SK-MEL-5 (cell line): ENCODE measurements around the gene SFTPA1. TPM values are rescaled to one million over a fixed set of nuclear protein-coding genes. Genes with fewer than 3 reads are reported as not detected.
"Not testable (repeated sequence)": the region's sequence is repeated elsewhere in the genome, so short reads cannot be mapped to it uniquely, and the experiment has no call there.

Experiments
- DNase-seq: peaks from one replicate; pipeline ENCODE4 v3.0.0-alpha.2; 2016; ENCODE audit warnings: low read depth, low spot score
- in situ Hi-C: cut with HindIII; loops from 2 replicates; pipeline ENCODE4 v1.10.0; 2016; ENCODE audit warnings: low sequenced_read_pairs, high pct_unique_total_duplicates, low pct_unique_long_range_greater_than_20kb
- polyA plus RNA-seq, 2 experiments: library from polyadenylated mRNA; depleted of rRNA; stranded (reverse); fragments of >200 nt; gene quantifications; 2 replicates each; pipeline ENCODE4 v1.2.3, GENCODE V29; 2015
- total RNA-seq: library from RNA; depleted of rRNA; stranded (reverse); fragments of >200 nt; shearing (Covaris generic); gene quantifications from 2 replicates; pipeline ENCODE4 v1.2.3, GENCODE V29; 2014; rRNA removed

SFTPA1 gene
- total RNA-seq, result not detected in 2 replicates
- polyA plus RNA-seq (2015; cell fraction: cytosol; rRNA removed), result not detected in 2 replicates
- not detected in 2 replicates for polyA plus RNA-seq (2015; cell fraction: nucleus; rRNA removed)

DNA sequence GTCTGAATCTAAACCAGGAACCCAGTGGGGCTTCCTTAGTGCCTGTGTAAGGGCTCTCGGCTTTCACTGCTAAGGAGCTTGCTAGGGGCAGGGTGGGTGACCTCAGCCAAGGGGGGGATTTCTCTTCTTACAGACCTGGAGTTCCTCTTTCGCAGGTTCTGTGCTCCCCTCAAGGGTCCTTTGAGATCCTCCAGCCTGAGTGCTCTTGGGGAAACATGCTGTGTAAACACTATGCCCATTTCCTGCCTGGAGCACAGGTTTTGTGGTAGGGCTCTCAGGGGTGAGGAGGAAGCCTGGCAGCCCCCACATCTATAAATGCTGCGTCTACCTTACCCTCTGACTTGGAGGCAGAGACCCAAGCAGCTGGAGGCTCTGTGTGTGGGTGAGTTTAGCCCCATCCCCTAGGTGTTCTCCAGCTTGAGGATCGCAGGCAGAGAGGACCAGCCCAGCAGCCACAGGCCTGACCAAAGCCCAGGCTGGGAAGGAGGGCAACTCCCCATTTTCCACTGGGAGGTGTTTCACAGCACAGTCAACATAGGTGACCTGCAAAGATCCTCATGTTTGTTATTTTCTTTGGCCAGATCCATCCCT is at the start of gene SFTPA1:
Gene SFTPA1, plus strand, starts transcription at position 339 of the 591 bp plus-strand sequence. CDS start 887 bp downstream, outside the sequence.
- in situ Hi-C loops, result no loop called here
- no peak for DNase-seq

DNA sequence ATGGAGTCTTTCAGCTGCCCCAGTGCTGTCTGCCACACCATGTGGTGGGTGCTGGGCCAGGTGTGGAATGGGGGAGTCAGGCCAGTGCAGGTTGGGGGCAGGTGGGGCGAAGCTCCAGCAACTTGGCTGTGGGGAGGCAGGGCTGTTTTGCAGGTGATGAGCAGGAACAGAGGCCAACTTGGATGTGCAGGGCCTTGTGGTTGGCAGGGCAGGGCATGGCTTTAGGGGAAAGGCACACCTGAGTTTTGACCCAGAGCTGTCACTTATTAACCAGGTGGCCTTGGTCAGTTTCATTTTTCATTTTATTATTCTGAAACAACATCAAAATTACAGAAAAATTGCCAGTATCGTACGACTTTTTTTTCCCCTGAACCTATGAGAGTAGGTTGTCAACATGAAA is 49.5 kb upstream of the SFTPA1 start:
- DNase-seq, result no peak
- in situ Hi-C loops, result no loop called here

DNA sequence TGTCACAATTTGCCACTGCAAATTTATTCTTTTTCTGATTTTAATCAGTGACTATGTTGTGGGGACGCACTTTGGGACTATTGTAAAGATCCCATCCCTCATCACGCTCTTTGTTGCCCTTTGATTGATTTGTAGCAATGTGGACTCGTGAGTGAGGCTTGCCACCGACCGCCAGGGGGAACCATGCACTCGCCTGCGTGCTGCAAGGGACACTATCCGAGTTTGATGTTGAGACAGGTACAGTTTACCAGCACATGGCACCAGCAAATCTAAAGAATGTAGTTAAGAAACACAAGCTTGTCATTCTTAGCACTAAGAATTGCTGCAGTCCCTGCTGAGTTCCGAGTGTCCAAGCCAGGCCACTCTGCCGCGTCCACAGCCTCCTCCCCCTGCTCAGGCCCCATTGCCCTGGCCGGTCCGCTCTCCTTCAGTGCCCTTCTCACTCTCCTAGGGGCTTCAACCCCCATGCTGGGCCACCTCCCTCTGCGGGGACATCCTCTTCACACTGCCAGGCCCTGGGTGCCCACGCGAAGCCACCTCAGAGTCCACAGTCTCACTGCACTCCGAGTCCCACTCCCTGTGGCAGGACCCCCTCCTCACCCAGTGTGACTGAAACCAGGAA is 48.5 kb upstream of the SFTPA1 start:
- DNase-seq, result peak; percentile 69
- in situ Hi-C loops, result no loop called here

DNA sequence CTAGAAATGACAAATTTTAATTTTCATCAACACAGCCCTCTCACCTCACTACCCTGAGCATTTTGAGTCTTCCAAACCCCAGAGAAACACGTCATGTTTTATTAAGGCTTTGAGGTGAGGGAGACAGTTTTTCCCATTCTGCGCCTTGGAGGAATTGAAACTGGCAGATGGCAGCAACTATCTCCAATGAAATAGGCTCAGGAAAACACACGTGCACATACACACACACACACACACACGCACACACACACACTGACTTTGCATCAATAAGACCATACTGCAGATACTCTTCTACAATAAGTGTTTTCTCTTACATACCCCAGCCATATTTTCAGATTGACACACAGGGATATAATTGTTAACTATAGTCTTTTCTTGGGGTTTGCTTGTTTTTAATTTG is 47.3 kb upstream of the SFTPA1 start:
- DNase-seq, result no peak
- in situ Hi-C loops, result no loop called here

DNA sequence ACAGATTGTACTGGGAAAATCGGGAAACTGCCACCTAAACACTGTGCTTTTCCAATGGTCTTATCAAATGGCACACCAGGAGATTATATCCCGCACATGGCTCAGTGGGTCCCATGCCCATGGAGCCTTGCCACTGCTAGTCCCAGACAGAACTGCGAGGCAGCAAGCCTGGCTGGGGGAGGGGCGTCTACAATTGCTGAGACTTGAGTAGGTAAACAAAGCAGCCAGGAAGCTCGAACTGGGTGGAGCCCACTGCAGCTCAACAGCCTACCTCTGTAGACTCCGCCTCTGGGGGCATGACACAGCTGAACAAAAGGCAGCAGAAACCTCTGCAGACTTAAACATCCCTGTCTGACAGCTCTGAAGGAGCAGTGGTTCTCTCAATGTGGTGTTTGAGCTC is 40.1 kb upstream of the SFTPA1 start:
- DNase-seq, in situ Hi-C loops: not testable (repeated sequence)

DNA sequence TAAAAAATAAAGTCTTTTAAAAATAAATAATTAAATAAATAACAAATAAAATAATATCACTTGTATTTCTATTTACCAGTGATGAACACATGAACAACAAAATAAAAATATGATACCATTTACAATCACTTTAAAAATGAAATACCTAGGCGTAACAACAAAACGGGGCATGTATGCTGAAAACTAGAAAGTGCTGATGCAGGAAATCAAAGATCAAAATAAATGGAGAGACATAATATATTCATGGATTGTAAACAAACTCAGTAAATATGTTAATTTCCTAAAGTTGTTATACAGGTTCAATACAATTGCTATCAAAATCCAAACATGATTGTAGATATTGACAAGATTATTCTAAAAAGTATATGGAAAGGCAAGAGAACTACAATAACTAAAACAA is 31.4 kb upstream of the SFTPA1 start:
- in situ Hi-C loops, result no loop called here
- no peak for DNase-seq

DNA sequence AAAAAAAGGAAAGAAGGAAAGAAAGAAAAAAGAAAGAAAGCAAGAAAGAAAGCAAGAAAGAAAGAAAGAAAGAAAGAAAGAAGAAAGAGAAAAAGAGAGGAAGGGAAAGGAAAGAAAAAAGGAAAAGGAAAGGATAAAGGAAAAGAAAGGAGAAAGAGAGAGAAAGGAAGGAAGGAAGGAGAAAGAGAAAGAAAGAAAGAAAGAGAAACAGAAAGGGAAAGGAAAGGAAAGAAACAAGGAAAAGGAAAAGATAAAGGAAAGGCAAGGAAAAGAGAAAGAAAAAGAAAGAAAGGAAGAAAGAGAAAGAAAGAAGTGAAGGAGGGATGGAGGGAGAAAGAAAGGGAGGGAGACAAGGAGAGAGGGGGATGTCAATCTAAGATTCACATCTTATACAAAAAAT is 29.7 kb upstream of the SFTPA1 start:
- DNase-seq, result no peak
- in situ Hi-C loops, result no loop called here

DNA sequence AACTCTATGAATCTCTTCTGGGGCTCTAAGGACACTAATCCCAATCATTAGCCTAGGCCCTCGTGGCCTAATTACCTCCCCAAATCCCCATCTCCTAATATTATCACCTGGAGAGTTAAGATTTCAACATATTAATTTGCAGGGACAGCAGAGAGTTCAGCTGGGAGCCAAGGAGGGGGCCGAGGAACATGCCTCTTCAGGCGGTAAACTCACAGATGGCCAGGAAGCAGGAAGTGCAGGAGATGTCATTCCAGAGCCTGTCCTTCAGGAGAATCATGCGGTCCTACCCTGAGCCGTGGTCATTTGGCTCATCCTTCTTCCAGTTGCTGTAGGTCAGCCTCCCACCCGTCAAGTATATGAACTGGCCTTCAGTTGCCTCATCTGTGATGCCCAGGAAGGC is 28.6 kb upstream of the SFTPA1 start:
- in situ Hi-C loops, result no loop called here
- DNase-seq, result no peak

DNA sequence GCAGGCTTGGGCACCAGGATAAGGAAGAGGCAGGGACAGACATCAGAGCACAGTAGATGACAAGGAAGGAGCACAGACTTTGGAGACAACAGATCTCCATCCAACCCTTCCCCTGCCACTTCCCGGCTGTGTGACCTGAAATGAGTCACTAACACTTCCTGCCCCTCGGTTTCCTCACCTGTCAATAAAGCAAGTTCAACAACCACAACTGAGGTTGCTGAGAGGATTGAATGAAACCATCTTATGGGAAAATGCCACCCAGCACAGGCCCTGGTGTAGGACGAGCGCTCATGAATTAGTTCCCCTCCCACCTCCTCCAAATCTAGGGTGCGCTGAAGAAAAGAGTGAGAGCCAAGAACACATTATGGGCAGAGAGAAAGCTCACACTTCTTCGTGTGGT is 27.8 kb upstream of the SFTPA1 start:
- DNase-seq, in situ Hi-C loops: not testable (repeated sequence)

DNA sequence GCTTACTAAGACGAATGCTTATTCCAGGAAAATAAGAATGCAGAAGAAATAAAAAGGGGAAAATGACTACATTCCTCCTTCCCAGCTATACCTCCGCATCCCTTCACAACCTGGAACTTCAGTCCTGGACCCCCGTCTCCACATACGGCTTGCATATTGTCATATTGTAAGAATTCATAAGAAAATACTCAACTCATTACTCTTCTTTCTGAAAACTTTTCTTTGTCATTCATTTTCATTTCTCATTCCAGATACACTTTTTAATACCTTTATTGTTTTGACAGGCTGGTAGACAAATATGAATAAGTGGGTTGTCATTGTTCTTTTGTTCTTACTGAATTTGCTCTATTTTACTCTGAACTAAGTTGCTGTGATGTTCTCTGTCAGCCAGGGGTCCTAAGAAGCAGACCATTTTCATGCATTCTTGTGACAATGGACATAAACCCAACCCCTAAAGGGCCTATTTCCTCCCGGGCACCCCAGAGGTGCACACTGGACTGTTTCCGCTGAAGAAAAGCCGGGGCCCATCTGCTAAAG is 27.2 kb upstream of the SFTPA1 start:
- DNase-seq, result no peak
- in situ Hi-C loops, result no loop called here

DNA sequence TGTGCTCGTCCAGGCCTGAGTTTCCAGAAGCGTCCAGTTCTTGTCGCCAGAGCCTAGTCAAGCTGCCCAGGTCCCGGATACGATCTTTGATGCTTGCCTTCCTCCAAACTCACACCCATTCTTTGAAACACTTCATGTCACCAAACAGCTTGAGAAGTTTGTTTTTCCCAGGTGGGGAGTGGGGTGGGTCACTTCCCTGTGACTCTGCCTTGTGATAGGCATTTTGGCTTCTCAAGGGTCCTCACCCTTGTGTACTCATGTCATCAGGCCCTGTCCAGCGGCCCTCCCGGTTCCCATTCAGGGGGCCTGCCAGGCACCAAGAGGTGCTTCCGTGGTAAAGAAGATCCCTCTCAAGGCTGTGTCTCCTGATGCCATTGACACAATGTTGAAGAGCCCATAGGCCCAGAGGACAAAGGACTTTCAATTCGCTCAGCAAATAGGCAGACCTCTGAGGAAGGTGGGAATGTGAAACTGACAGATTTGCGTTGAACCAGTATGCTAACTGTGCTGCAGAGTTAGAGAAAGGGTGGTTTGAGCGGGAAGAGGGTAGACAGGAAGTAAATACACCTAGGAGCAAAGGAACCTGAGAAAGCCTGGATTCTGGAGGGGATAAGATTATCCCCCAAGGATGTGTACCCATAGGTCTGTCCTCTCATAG is 24.7 kb upstream of the SFTPA1 start:
- DNase-seq, result no peak
- in situ Hi-C loops, result no loop called here

DNA sequence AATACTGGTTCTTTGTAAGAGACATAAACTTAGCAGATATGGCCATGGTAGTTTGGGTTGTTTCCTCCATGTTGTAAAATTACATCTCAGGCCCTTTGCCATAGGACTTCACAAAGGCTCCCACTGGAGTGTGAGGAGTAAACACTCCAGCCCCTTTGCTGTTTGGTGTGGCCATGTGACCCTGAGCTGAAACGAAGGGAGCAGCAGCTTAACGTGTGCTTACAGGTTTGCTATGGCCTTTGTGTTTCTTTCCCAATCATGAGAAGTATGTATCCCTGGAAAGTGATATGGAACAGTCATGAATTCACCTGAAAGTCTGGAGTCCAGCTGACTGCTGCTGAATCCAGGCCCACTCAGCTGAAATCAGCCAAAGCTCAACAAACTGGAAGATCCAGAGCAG is 23.8 kb upstream of the SFTPA1 start:
- in situ Hi-C loops, result no loop called here
- no peak for DNase-seq

DNA sequence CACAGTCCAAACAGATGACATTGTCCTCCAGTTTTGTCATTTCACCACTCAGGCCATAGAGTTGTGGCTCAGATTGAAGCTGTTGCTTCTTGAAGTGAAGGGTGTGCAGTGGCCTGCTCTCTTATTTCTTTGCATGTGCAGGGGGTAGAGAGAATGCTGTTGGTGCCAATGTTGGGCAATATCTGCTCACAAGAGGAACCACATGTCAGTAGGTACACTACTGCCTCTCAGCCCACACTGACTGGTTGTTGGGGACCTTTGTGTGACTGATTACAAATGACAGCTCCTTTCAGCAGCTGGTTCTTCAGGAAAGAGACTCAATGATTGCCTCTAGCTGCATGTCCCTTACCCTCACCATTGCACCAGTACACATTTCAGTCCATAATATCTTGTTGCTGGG is 21.9 kb upstream of the SFTPA1 start:
- in situ Hi-C loops, result no loop called here
- no peak for DNase-seq

DNA sequence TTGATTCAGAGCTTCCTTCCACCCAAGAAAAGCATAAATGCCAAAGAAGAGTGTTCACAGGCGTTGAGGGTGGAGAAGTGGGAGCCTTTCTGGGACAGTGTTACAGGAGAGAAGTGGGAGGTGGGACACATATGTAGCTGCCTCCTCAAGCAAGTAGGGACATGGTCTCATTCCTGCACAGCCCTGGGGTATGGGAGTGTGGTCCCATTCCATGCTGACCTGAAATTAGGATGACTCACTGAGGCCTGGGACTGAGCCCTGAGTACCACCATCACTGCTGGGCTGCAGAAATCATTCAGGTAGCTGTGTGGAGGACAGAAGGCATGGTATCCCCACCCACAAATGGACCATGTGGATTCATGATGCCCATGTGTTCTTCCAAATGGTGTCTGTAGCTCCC is 17.4 kb upstream of the SFTPA1 start:
- in situ Hi-C loops, result no loop called here
- DNase-seq, result no peak

DNA sequence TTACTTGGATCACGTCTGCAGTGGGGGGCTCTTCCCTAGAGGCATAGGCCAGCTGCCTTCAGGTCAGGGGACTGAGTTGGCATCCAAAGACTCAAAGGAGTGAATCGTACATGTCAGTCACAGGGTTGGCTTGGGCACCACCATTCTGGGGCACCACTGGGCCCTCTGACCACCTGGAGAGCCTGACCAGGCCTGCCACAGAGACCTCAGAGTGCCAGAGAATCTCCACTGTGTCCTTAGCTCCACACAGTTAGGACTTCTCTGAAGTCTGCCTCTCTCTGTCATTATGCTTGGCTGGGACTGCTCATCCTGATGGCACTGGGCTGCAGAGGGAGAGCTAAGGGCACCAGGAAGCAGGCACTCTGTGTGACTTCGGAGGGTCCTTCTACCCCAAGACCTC is 16.2 kb upstream of the SFTPA1 start:
- in situ Hi-C loops, DNase-seq: not testable (repeated sequence)

DNA sequence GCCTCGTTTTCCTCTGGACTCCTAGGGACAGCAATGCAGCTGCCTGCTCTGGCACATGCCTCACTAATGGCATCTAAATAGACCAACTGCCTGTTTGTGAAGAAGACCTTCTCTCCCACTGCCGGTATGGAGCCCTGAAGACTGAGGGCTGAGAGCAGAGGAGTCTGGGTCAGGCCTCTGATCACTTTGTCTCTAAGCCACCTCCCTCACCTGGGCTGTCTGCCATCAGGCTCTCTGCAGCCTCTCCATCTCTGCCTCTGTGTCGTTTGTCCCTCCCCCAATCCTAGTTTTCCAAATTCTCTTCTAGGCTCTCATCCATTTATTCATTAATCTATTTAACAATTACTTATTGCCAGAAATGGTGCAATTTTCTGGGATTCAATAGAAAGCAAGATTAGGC is 15.2 kb upstream of the SFTPA1 start:
- in situ Hi-C loops, result no loop called here
- DNase-seq, result no peak

DNA sequence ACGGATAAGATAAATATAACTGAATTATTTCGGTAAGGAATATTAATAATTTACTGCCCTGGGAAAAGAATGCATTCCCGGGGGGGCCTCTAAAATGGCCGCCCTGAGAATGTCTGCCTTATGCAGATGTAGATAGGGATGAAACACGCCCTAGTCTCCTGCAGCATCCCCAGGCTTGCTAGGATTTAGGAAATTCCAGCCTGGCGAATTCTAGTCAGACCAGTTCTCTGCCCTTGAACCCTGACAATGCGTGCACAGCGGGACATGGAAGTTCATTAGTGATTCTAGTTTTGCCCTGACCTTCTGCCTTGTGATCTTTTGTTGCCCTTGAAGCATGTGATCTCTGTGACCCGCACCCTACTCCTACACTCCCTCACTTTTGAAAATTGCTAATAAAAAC is 11.1 kb upstream of the SFTPA1 start:
- DNase-seq, in situ Hi-C loops: not testable (repeated sequence)

DNA sequence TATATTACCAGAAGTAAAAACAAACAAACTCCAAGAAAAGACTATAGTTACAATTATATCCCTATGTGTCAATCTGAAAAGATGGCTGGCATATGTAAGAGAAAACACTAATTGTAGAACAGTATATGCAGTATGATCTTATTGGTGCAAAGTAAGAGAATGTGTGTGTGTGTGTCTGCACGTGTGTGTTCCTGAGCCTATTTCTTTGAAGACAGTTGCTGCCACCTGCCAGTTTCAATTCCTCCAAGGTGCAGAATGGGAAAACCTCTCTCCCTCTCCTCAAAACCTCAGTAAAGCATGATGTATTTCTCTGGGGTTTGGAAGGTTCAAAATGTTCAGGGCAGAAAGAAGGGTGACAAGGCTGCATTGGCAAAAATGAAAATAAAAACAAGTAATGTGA is 8.8 kb upstream of the SFTPA1 start:
- DNase-seq, result no peak
- in situ Hi-C loops, result no loop called here

DNA sequence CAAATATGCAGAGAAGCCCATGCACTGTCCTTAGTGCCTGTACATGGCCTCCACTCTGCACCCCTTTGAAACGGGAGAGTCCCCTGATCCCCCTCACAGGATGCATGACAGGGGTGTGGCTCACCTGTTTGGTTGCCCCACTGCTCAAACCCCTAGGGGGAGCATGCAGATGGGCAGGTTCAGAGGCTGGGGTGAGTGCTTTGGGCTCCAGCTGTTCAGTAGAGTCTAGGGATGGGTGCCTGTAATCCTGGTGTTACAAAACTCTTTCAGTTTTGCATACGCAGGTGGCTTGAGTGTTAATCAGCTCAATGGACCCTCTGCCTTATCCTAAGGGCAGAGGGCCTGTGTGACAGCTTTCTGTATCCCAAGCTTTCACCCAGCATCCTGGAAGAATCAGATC is 7.8 kb upstream of the SFTPA1 start:
- in situ Hi-C loops, result no loop called here
- no peak for DNase-seq
